Bronchial epithelial cell (primary cell): ENCODE results near the gene SLC51A. TPM values are rescaled to one million over a fixed set of nuclear protein-coding genes. Genes with fewer than 3 reads are reported as not detected.
A peak's percentile ranks its signal among the peaks of the same experiment; 100 is the strongest.

ENCODE experiments used
- DNase-seq: peaks from one replicate; pipeline ENCODE4 v3.0.0-alpha.2; 2010; ENCODE audit warnings: low read depth
- FAIRE-seq: peaks from 2 replicates; lab custom pipeline; 2011; peaks lifted over from hg19 to GRCh38; lab: Jason Lieb, UNC
- H3K27me3 ChIP-seq: 2 replicates; pipeline ENCODE4 v1.5.1; 2011; ENCODE audit warnings: low read length; ENCODE audit not compliant: control insufficient read depth, insufficient read depth
- H3K36me3 ChIP-seq: 2 replicates; pipeline ENCODE4 v1.5.1; 2011; ENCODE audit warnings: low read length; ENCODE audit not compliant: control insufficient read depth, insufficient read depth
- H3K4me3 ChIP-seq: 2 replicates; pipeline ENCODE4 v1.5.1; 2011; ENCODE audit warnings: mild to moderate bottlenecking, low read depth, low read length, control low read depth
- total RNA-seq: library from RNA; depleted of rRNA; stranded (reverse); fragments of >200 nt; gene quantifications from 2 replicates; pipeline ENCODE4 v1.2.1, GENCODE V29; 2014
- TF ChIP-seq, protein P1 (sequence below): IDR thresholded peaks from 2 replicates; pipeline ENCODE4 v1.5.1; 2011; ENCODE audit warnings: mild to moderate bottlenecking, moderate library complexity, low read length, control low read depth, inconsistent platforms; ENCODE audit not compliant: insufficient read depth, severe bottlenecking

The SLC51A gene
- total RNA-seq, 1 donor from 2014 or later = not detected

- peaks cover 5% of the 10 kb centered on the region for H3K36me3 ChIP-seq
- no peaks in the 10 kb centered on the region for H3K27me3 ChIP-seq
- TF ChIP-seq, protein P1, sequence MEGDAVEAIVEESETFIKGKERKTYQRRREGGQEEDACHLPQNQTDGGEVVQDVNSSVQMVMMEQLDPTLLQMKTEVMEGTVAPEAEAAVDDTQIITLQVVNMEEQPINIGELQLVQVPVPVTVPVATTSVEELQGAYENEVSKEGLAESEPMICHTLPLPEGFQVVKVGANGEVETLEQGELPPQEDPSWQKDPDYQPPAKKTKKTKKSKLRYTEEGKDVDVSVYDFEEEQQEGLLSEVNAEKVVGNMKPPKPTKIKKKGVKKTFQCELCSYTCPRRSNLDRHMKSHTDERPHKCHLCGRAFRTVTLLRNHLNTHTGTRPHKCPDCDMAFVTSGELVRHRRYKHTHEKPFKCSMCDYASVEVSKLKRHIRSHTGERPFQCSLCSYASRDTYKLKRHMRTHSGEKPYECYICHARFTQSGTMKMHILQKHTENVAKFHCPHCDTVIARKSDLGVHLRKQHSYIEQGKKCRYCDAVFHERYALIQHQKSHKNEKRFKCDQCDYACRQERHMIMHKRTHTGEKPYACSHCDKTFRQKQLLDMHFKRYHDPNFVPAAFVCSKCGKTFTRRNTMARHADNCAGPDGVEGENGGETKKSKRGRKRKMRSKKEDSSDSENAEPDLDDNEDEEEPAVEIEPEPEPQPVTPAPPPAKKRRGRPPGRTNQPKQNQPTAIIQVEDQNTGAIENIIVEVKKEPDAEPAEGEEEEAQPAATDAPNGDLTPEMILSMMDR = no peak
- H3K4me3 ChIP-seq = no peak overlapping the region
- FAIRE-seq (no peak), DNase-seq (no peak)
Observed at GRCh38 chr3:196263819-196264218, 47.5 kb downstream of the SLC51A start.

- Histone ChIP-seq H3K4me3 (no peak overlapping the region), H3K36me3 (peaks cover 18% of the 10 kb centered on the region), H3K27me3 (no peaks in the 10 kb centered on the region)
- FAIRE-seq = no peak
- DNase-seq = peak; percentile 78
- TF ChIP-seq, protein P1 = no peak
Observed at GRCh38 chr3:196268284-196269163, 52.2 kb downstream of the SLC51A start.

DNA sequence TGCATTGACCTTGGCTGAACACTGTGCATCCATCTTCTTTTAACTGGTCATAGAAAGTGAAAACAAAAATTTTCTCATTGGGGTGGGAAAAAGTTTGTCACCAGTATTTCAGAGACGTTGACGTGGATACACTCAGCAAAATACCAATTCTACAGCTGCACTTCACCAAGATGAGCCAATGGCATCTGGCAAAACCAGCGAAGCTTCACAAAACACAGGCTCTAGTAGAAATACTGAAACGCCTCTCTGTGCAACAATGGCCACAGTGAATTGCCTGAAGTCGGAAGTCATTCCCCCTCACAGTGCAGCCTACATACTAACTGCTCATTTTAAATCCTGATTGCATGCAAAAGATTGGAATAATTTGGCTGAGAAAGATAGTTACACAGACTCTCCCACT is 54.2 kb downstream of the SLC51A start:
- Histone ChIP-seq H3K36me3 (peaks cover 21% of the 10 kb centered on the region), H3K27me3 (no peaks in the 10 kb centered on the region), H3K4me3 (no peak overlapping the region)
- FAIRE-seq (no peak), DNase-seq (no peak)
- TF ChIP-seq, protein P1 = no peak

- no peak overlapping the region for H3K4me3 ChIP-seq
- no peak for DNase-seq
- no peaks in the 10 kb centered on the region for H3K27me3 ChIP-seq
- no peak for FAIRE-seq
- peaks cover 19% of the 10 kb centered on the region for H3K36me3 ChIP-seq
- TF ChIP-seq, protein P1 = no peak
Observed at GRCh38 chr3:196272826-196273225, 56.5 kb downstream of the SLC51A start.

DNA sequence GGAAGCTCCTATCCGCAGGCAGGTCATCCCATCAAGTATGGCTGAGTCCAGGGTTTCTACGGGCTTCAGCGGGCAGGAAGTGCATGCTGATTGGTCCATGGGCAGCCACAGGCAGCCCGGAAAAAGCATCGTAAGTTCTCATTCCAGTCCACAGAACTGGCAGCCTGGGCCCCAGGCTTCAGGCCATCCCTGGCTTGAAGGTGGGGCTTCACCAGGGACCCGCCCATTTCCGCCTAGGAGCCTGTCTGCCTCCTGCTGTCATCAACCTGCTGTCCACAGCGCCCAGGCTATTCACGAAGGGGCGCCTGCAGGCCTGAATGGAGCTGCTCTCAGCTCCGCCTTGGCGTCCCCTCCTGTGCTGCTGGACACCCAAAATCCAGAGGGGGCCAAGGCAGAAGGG is 57.3 kb downstream of the SLC51A start:
- TF ChIP-seq, protein P1 = no peak
- Histone ChIP-seq H3K4me3 (no peak overlapping the region), H3K36me3 (peaks cover 19% of the 10 kb centered on the region), H3K27me3 (no peaks in the 10 kb centered on the region)
- FAIRE-seq (no peak), DNase-seq (no peak)
